Motor neuron (in vitro differentiated cells): ENCODE measurements around the gene DHFR. TPM values are rescaled to one million over a fixed set of nuclear protein-coding genes. Genes with fewer than 3 reads are reported as not detected.
"Not testable (repeated sequence)": the region's sequence is repeated elsewhere in the genome, so short reads cannot be mapped to it uniquely, and the experiment has no call there.

Source experiments
- ATAC-seq, 8 experiments: fragments of 200-7000 bp; cut with Tn5 transposase; replicated peaks in 6 of 8; 2 replicates each; pipeline ENCODE4 v1.8.0; 2021; ENCODE audit warnings: mild to moderate bottlenecking in 8 of 8, moderate library complexity in 8 of 8
- H3K27ac ChIP-seq, 2 donors: fragments of 250-450 bp; sonication (Bioruptor Pico); 2 replicates each; pipeline ENCODE4 v1.9.0; 2021; ENCODE audit warnings: antibody characterized with exemption in 2 of 2, mild to moderate bottlenecking in 2 of 2, moderate library complexity in 1 of 2
- H3K4me1 ChIP-seq, 2 donors: fragments of 250-450 bp; sonication (Bioruptor Pico); replicated peaks in 1 of 2; 2 replicates each; pipeline ENCODE4 v1.6.1; 2021; ENCODE audit warnings: antibody characterized with exemption in 2 of 2, mild to moderate bottlenecking in 2 of 2, moderate library complexity in 1 of 2
- H3K4me3 ChIP-seq, 5 donors: fragments of 250-450 bp; sonication (Bioruptor Pico); 2 replicates each; pipeline ENCODE4 v1.9.0; 2021; ENCODE audit warnings: antibody characterized with exemption in 5 of 5, mild to moderate bottlenecking in 5 of 5, moderate library complexity in 4 of 5
- WGBS, 10 experiments: fragments of 450-650 bp; shearing (Covaris generic); methylation state at CpG; one replicate each; pipeline ENCODE4 v1.0.0; 2022; 5-methylcytosine and 5-hydroxymethylcytosine counted together
- in situ Hi-C, 9 experiments: fragments of 400-800 bp; cut with MboI; loops; one replicate each; pipeline ENCODE4 v1.15.0; 2021; ENCODE audit warnings: low sequenced_read_pairs in 9 of 9, low pct_unique_long_range_greater_than_20kb in 2 of 9; ENCODE audit not compliant: unreplicated experiment in 9 of 9
- total RNA-seq, 8 experiments: library from RNA; unstranded; fragments of 300-600 nt; gene quantifications; 2 replicates each; pipeline versions ENCODE4 v1.2.3 to v1.2.4, GENCODE V29; 2022

The DHFR gene
- total RNA-seq, 8 experiments from 2014 or later: 7.2 to 87.3 (median 16.4) TPM

- in situ Hi-C loops: loop anchor here in 3 of 9 experiments (25.0 kb wide), 1 partner anchor 511 kb away; no protein-coding TSS in a partner anchor
- no peak overlapping the region for H3K27ac ChIP-seq
- WGBS, 10 experiments: 53 to 100% (median 89%) methylated on average over 1 to 6 of the region's 6 CpGs
- no peak overlapping the region for H3K4me3 ChIP-seq
- ATAC-seq: no peak
- H3K4me1 ChIP-seq: no peaks in the 10 kb centered on the region
Measured at GRCh38 chr5:80676706-80677105, 21.9 kb upstream of the DHFR start.

- ATAC-seq: peak in 5 of 8 experiments; percentile 35 to 87 (median 84)
- in situ Hi-C loops: loop anchor here in 3 of 9 experiments (25.0 kb wide), 1 partner anchor 185 kb away; the partner anchor contains the start of gene FAM151B (in 3 of the 3)
Measured at GRCh38 chr5:80672140-80672736, 17.5 kb upstream of the DHFR start.

GRCh38 chr5:80668016-80668969 is 13.5 kb upstream of the DHFR start:
- in situ Hi-C loops: loop anchor here in 3 of 9 experiments (25.0 kb wide), 1 partner anchor 181 kb away; the partner anchor contains the start of gene FAM151B (in 3 of the 3)
- no peak for ATAC-seq
- Histone ChIP-seq H3K27ac (no peak overlapping the region), H3K4me1 (no peaks in the 10 kb centered on the region), H3K4me3 (no peak overlapping the region)
- WGBS, 10 experiments: 73 to 100% (median 96%) methylated on average over 1 to 6 of the region's 16 CpGs; no CpG with 5 or more reads in 3 of the 10 experiments

More at GRCh38 chr5:80672140-80672736, 17.5 kb upstream of the DHFR start:
- H3K4me1 ChIP-seq: no peaks in the 10 kb centered on the region
- WGBS, 10 experiments: 0 to 46% (median 17%) methylated on average over 3 to 7 of the region's 7 CpGs
- no peak overlapping the region for H3K4me3 ChIP-seq
- H3K27ac ChIP-seq: no peak overlapping the region

- in situ Hi-C loops: loop anchor here in 3 of 9 experiments (25.0 kb wide), 1 partner anchor 180 kb away; the partner anchor contains the start of gene FAM151B (in 3 of the 3)
- Histone ChIP-seq H3K4me1 (no peaks in the 10 kb centered on the region), H3K27ac (no peak overlapping the region), H3K4me3 (no peak overlapping the region)
- no peak for ATAC-seq
- WGBS, 10 experiments: 47 to 100% (median 82%) methylated on average over 2 to 8 of the region's 8 CpGs; no CpG with 5 or more reads in 2 of the 10 experiments
Measured at GRCh38 chr5:80667384-80667783, 12.6 kb upstream of the DHFR start.

- 86 to 100% (median 100%) methylated on average over 1 to 4 of the region's 4 CpGs; no CpG with 5 or more reads in 1 of the 10 experiments for WGBS, 10 experiments
- in situ Hi-C loops: loop anchor here in 3 of 9 experiments (25.0 kb wide), 1 partner anchor 178 kb away; the partner anchor contains the start of gene FAM151B (in 3 of the 3)
- no peak for ATAC-seq
- no peak overlapping the region for H3K27ac ChIP-seq
- H3K4me1 ChIP-seq: no peaks in the 10 kb centered on the region
- H3K4me3 ChIP-seq: no peak overlapping the region
Measured at GRCh38 chr5:80665057-80665456, 10.3 kb upstream of the DHFR start.

GRCh38 chr5:80662108-80662507 is 7.3 kb upstream of the DHFR start:
- no peak overlapping the region for H3K4me3 ChIP-seq
- ATAC-seq: no peak
- 38 to 100% (median 80%) methylated on average over 1 of the region's 1 CpG; no CpG with 5 or more reads in 3 of the 10 experiments for WGBS, 10 experiments
- no peak overlapping the region for H3K27ac ChIP-seq
- in situ Hi-C loops: loop anchor here in 3 of 9 experiments (25.0 kb wide), 1 partner anchor 175 kb away; the partner anchor contains the start of gene FAM151B (in 3 of the 3)
- no peaks in the 10 kb centered on the region for H3K4me1 ChIP-seq

GRCh38 chr5:80660661-80661060 is 5.9 kb upstream of the DHFR start:
- H3K27ac ChIP-seq, ATAC-seq, H3K4me3 ChIP-seq, H3K4me1 ChIP-seq: not testable (repeated sequence)
- WGBS, 10 experiments: 73 to 100% (median 94%) methylated on average over 3 to 7 of the region's 7 CpGs
- in situ Hi-C loops: loop anchor here in 3 of 9 experiments (25.0 kb wide), 1 partner anchor 173 kb away; the partner anchor contains the start of gene FAM151B (in 3 of the 3)

- in situ Hi-C loops: loop anchor here in 3 of 9 experiments (25.0 kb wide), 1 partner anchor 172 kb away; the partner anchor contains the start of gene FAM151B (in 3 of the 3)
- H3K4me1 ChIP-seq: peaks cover 3 to 12% of the 10 kb centered on the region in 2 donors
- no peak overlapping the region for H3K27ac ChIP-seq
- ATAC-seq: peak in 1 of 8 experiments; percentile 12
- no peak overlapping the region for H3K4me3 ChIP-seq
- WGBS, 10 experiments: 0 to 100% (median 91%) methylated on average over 1 to 5 of the region's 5 CpGs; no CpG with 5 or more reads in 5 of the 10 experiments
Measured at GRCh38 chr5:80659106-80659505, 4.3 kb upstream of the DHFR start.

- Histone ChIP-seq H3K27ac (no peak overlapping the region), H3K4me1 (peaks cover 3 to 16% of the 10 kb centered on the region in 2 donors), H3K4me3 (no peak overlapping the region)
- ATAC-seq: no peak
- 40 to 100% (median 50%) methylated on average over 1 of the region's 1 CpG; no CpG with 5 or more reads in 7 of the 10 experiments for WGBS, 10 experiments
- in situ Hi-C loops: loop anchor here in 3 of 9 experiments (25.0 kb wide), 1 partner anchor 169 kb away; the partner anchor contains the start of gene FAM151B (in 3 of the 3)
Measured at GRCh38 chr5:80656425-80656824, 1.6 kb upstream of the DHFR start.

GRCh38 chr5:80655231-80655774 is 520 bp upstream of the DHFR start:
- WGBS, 10 experiments: 6 to 83% (median 23%) methylated on average over 1 to 7 of the region's 7 CpGs; no CpG with 5 or more reads in 2 of the 10 experiments
- no peak for ATAC-seq
- peak overlapping the region; percentile 21 to 53 for H3K27ac ChIP-seq
- peaks cover 3 to 16% of the 10 kb centered on the region in 2 donors for H3K4me1 ChIP-seq
- peak overlapping the region; percentile 52 to 97 (median 84) for H3K4me3 ChIP-seq
- in situ Hi-C loops: loop anchor here in 3 of 9 experiments (25.0 kb wide), 1 partner anchor 168 kb away; the partner anchor contains the start of gene FAM151B (in 3 of the 3)

- peaks cover 3 to 16% of the 10 kb centered on the region in 2 donors for H3K4me1 ChIP-seq
- 0 to 20% (median 0%) methylated on average over 1 to 9 of the region's 24 CpGs; no CpG with 5 or more reads in 1 of the 10 experiments for WGBS, 10 experiments
- no peak overlapping the region for H3K27ac ChIP-seq
- peak overlapping the region; percentile 52 to 97 (median 84) for H3K4me3 ChIP-seq
- in situ Hi-C loops: loop anchor here in 3 of 9 experiments (25.0 kb wide), 1 partner anchor 167 kb away; the partner anchor contains the start of gene FAM151B (in 3 of the 3)
- no peak for ATAC-seq
Measured at GRCh38 chr5:80654054-80654390, 761 bp downstream of the DHFR start.

GRCh38 chr5:80653502-80653901 is 1.3 kb downstream of the DHFR start:
- Histone ChIP-seq H3K4me3 (peak overlapping the region in 4 of 5 donors; percentile 52 to 97 (median 76)), H3K27ac (no peak overlapping the region), H3K4me1 (peaks cover 3 to 16% of the 10 kb centered on the region in 2 donors)
- in situ Hi-C loops: loop anchor here in 3 of 9 experiments (25.0 kb wide), 1 partner anchor 166 kb away; the partner anchor contains the start of gene FAM151B (in 3 of the 3)
- WGBS, 10 experiments: 0 to 73% (median 29%) methylated on average over 1 to 8 of the region's 8 CpGs
- no peak for ATAC-seq
